ENCODE measurements around the gene ATRNL1. TPM values are rescaled to one million over a fixed set of nuclear protein-coding genes. Genes with fewer than 3 reads are reported as not detected.
"Not testable (repeated sequence)": the region's sequence is repeated elsewhere in the genome, so short reads cannot be mapped to it uniquely, and the experiment has no call there.

Gene ATRNL1
- total RNA-seq, 1 experiment from 2014 or later: 28.7 TPM

- Mint-ChIP-seq H3K9me3 (peaks cover 41% of the 10 kb centered on the region), H3K36me3 (peaks cover 34% of the 10 kb centered on the region), H3K4me3 (peak overlapping the region; percentile 37; the same call in 1 of the 2 replicates)
- peak; percentile 58 for DNase-seq (ENCODE audit: low spot score)
- POLR2A ChIA-PET; CTCF ChIA-PET; H3K27me3 Mint-ChIP-seq (ENCODE audit: low read depth); ATAC-seq; H3K27ac Mint-ChIP-seq; H3K4me1 Mint-ChIP-seq: not testable (repeated sequence)
- TF ChIP-seq ZNF281 (CRISPR knock-in tag; IDR thresholded peaks at IDR 0.05) (peak; percentile 60; the same call in 1 of the 2 replicates), FOXK1 (CRISPR knock-in tag; IDR thresholded peaks at IDR 0.05) (peak; percentile 61; the same call in 1 of the 2 replicates)
Measured at GRCh38 chr10:115367920-115368319, 274.8 kb downstream of the ATRNL1 start.

- Mint-ChIP-seq H3K27ac (no peak overlapping the region), H3K4me1 (no peaks in the 10 kb centered on the region), H3K27me3 (ENCODE audit: low read depth) (no peaks in the 10 kb centered on the region), H3K4me3 (no peak overlapping the region), H3K36me3 (no peaks in the 10 kb centered on the region), H3K9me3 (peaks cover 9% of the 10 kb centered on the region)
- CTCF ChIA-PET: no interaction called here
- TF ChIP-seq SOX15 (CRISPR knock-in tag; IDR thresholded peaks at IDR 0.05) (no peak), FOXJ3 (CRISPR knock-in tag; IDR thresholded peaks at IDR 0.05; ENCODE audit: borderline replicate concordance) (no peak), USF2 (CRISPR knock-in tag; IDR thresholded peaks at IDR 0.05) (no peak), ZBTB21 (CRISPR knock-in tag; IDR thresholded peaks at IDR 0.05; ENCODE audit: borderline replicate concordance) (no peak), TEAD1 (CRISPR knock-in tag; IDR thresholded peaks at IDR 0.05) (no peak), ZNF512 (CRISPR knock-in tag; IDR thresholded peaks at IDR 0.05; ENCODE audit: borderline replicate concordance) (no peak), ZSCAN18 (CRISPR knock-in tag; IDR thresholded peaks at IDR 0.05) (no peak), TP53 (CRISPR knock-in tag; IDR thresholded peaks at IDR 0.05) (no peak), GABPB1 (CRISPR knock-in tag; IDR thresholded peaks at IDR 0.05) (no peak), PREB (CRISPR knock-in tag; IDR thresholded peaks at IDR 0.05; ENCODE audit: borderline replicate concordance) (no peak), SMAD3 (CRISPR knock-in tag; IDR thresholded peaks at IDR 0.05; ENCODE audit: borderline replicate concordance) (no peak), RELA (CRISPR knock-in tag; IDR thresholded peaks at IDR 0.05; ENCODE audit: borderline replicate concordance) (no peak)
- POLR2A ChIA-PET: no interaction called here
- no peak for ATAC-seq
- no peak for DNase-seq (ENCODE audit: low spot score)
Measured at GRCh38 chr10:115379064-115379463, 285.9 kb downstream of the ATRNL1 start.

- H3K27me3 Mint-ChIP-seq (ENCODE audit: low read depth): no peaks in the 10 kb centered on the region
- H3K4me3 Mint-ChIP-seq: no peak overlapping the region
- no peaks in the 10 kb centered on the region for H3K36me3 Mint-ChIP-seq
- no peaks in the 10 kb centered on the region for H3K9me3 Mint-ChIP-seq
- H3K4me1 Mint-ChIP-seq: peaks cover 10% of the 10 kb centered on the region
- no peak overlapping the region for H3K27ac Mint-ChIP-seq
- DNase-seq (ENCODE audit: low spot score) (no peak), ATAC-seq (no peak)
- CTCF ChIA-PET: no interaction called here
- TF ChIP-seq ARID4B (CRISPR knock-in tag; IDR thresholded peaks at IDR 0.05; ENCODE audit: borderline replicate concordance) (no peak), ZNF121 (CRISPR knock-in tag; IDR thresholded peaks at IDR 0.05) (no peak), JAZF1 (CRISPR knock-in tag; IDR thresholded peaks at IDR 0.05) (no peak), JUN (CRISPR knock-in tag; IDR thresholded peaks at IDR 0.05) (no peak), KAT7 (CRISPR knock-in tag; IDR thresholded peaks at IDR 0.05; ENCODE audit: borderline replicate concordance) (no peak), OVOL2 (CRISPR knock-in tag; IDR thresholded peaks at IDR 0.05; ENCODE audit: borderline replicate concordance) (no peak), SP1 (CRISPR knock-in tag; conservative IDR thresholded peaks at IDR 0.05) (no peak), GRHL2 (CRISPR knock-in tag; IDR thresholded peaks at IDR 0.05; ENCODE audit: insufficient replicate concordance, severe bottlenecking) (no peak)
- POLR2A ChIA-PET: no interaction called here
Measured at GRCh38 chr10:115384665-115385064, 291.5 kb downstream of the ATRNL1 start.
